ENCODE data around the gene MCC. TPM values are rescaled to one million over a fixed set of nuclear protein-coding genes. Genes with fewer than 3 reads are reported as not detected.

MCC gene
- total and polyA plus RNA-seq, 2 of the 4 experiments (the other 2 are of a cell fraction), result 5.0 to 20.6 TPM

GRCh38 chr5:113340537-113340936 lies 147.7 kb downstream of the MCC start:
- Histone ChIP-seq H4K8ac (ENCODE audit: low read depth in 2 of 2, low read length in 2 of 2) (no peak overlapping the region), H3K36me3 (ENCODE audit: control insufficient read depth, insufficient read depth, low read length) (no peaks in the 10 kb centered on the region; the same call in 1 of the 2 replicates), H3K79me1 (ENCODE audit: low read depth in 1 of 2, low read length in 2 of 2) (no peaks in the 10 kb centered on the region), H2BK15ac (ENCODE audit: low read depth, low read length) (no peak overlapping the region), H3K23ac (ENCODE audit: low read depth, low read length) (no peak overlapping the region), H3K4me3 (ENCODE audit: insufficient read depth, low read depth, low read length) (no peak overlapping the region), H3K14ac (replicated peaks; ENCODE audit: low read depth, low read length) (no peak overlapping the region), H2AK9ac (replicated peaks; ENCODE audit: low read depth, low read length, poor library complexity) (no peak overlapping the region), H3K4me2 (ENCODE audit: low read depth, low read length) (no peak overlapping the region), H3K27me3 (ENCODE audit: control insufficient read depth, insufficient read depth, low read length) (no peaks in the 10 kb centered on the region), H3K9ac (ENCODE audit: low read depth, low read length) (no peak overlapping the region), H4K20me1 (ENCODE audit: insufficient read depth, low read length) (no peaks in the 10 kb centered on the region), H2BK120ac (ENCODE audit: low read depth, low read length) (no peak overlapping the region), H3K9me3 (ENCODE audit: control insufficient read depth, insufficient read depth, low read length) (no peaks in the 10 kb centered on the region), H2BK5ac (ENCODE audit: low read depth, low read length, poor library complexity, severe bottlenecking) (no peak overlapping the region), H3K56ac (ENCODE audit: extremely low read depth, insufficient read depth, low read length) (no peak overlapping the region), H4K5ac (ENCODE audit: low read depth, low read length) (no peak overlapping the region), H4K91ac (ENCODE audit: insufficient read depth, low read depth, low read length) (no peak overlapping the region), H3K9me1 (ENCODE audit: insufficient read depth, low read length) (peaks cover 7% of the 10 kb centered on the region; the same call in 1 of the 2 replicates), H3K27ac (ENCODE audit: insufficient read depth, low read length) (no peak overlapping the region), H3K4me1 (ENCODE audit: control insufficient read depth, insufficient read depth, low read length) (peaks cover 4% of the 10 kb centered on the region; the same call in 1 of the 2 replicates), H2AK5ac (ENCODE audit: low read depth, low read length) (no peak overlapping the region), H3K4ac (ENCODE audit: low read depth, low read length) (no peak overlapping the region), H2BK20ac (ENCODE audit: low read depth, low read length) (no peak overlapping the region), H2AFZ (replicated peaks; ENCODE audit: low read length, poor library complexity) (no peak overlapping the region), H3K18ac (ENCODE audit: low read depth, low read length) (no peak overlapping the region)
- no TSS peak for BruUV-seq (replicated peaks)
- no peak for TF ChIP-seq BHLHE40 (IDR thresholded peaks at IDR 0.05; ENCODE audit: low read depth, low read length)
- TF ChIP-seq CTCF (conservative IDR thresholded peaks at IDR 0.05; ENCODE audit: low read depth, low read length), result no peak
- TF ChIP-seq POLR2A (IDR thresholded peaks at IDR 0.05; ENCODE audit: low read depth, low read length), result no peak
- intact Hi-C loops (cut with micrococcal nuclease) (no loop called here), in situ Hi-C loops (cut with MboI; ENCODE audit: low sequenced_read_pairs) (no loop called here), dilution Hi-C loops (cut with HindIII; ENCODE audit: low sequenced_read_pairs, unreplicated experiment) (no loop called here)
- ChIA-PET POLR2A (ENCODE audit: unreplicated experiment) (interaction anchor here (0.5 kb wide), 1 partner anchor 175 kb away, joined by 14 read pairs; no protein-coding TSS in a partner anchor), CTCF (interaction anchor here (0.6 kb wide), 1 partner anchor 62 kb away, joined by 3 read pairs; no protein-coding TSS in a partner anchor)
- DNase-seq, result no peak
- ATAC-seq (ENCODE audit: low read depth), result no peak
- 76% methylated on average over 7 of the region's 7 CpGs; no CpG with 5 or more reads in 1 of the 2 experiments for WGBS, 2 experiments (ENCODE audit: extremely low coverage in 2 of 2, insufficient read length in 1 of 2)
